Measurements from ENCODE around the gene OR2T11.

- TF ChIP-seq CTCF (IDR thresholded peaks at IDR 0.05) (no peak), POLR2AphosphoS5 (IDR thresholded peaks at IDR 0.05) (no peak), EP300 (IDR thresholded peaks at IDR 0.05; ENCODE audit: low read depth) (no peak)
These were observed 49.6 kb downstream of the OR2T11 start for GRCh38 chr1:248585266-248585665.

Data from transverse colon (tissue), 4 donors.